Stimulated activated CD8-positive, alpha-beta memory T cell treated with anti-CD3 and anti-CD28 coated beads, Interleukin-7, amount 100 ng/mL, for 1 hour (primary cell): ENCODE results near the gene ASS1.

ENCODE experiments used
- DNase-seq, 2 donors: peaks; one replicate each; pipeline ENCODE4 v3.0.0-alpha.2; 2020; ENCODE audit warnings: low read depth in 2 of 2

Gene ASS1

DNA sequence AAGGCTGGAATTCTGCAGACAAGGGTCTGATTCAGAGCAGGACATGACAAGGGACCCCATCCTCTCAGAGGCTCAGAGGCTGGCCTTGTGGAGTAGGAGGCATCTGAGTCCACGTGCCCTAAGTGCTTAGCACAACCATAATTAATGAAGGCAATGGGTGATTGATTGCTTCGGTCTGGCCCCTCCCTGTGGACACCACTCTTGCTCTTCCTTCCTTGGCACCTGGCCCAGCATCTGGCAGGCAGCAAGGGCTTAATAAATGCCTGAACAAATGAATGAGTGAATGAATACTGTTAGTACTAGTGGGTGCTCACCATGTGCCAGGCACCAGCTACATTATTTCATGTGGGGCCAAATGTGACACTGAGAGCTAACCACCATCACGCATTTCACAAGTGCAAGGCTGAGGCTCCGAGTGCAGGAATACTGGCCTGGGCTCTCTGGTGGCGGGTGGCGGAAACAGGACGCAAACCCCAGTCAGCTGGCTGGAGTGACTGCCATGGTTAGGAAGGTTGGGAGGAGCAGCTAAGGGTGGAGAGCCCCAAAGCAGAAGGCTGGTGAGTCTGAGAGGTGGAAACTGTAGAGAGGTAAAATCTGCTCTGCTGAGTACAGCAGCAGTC lies 53.6 kb downstream of the ASS1 start:
- DNase-seq, result no peak

DNA sequence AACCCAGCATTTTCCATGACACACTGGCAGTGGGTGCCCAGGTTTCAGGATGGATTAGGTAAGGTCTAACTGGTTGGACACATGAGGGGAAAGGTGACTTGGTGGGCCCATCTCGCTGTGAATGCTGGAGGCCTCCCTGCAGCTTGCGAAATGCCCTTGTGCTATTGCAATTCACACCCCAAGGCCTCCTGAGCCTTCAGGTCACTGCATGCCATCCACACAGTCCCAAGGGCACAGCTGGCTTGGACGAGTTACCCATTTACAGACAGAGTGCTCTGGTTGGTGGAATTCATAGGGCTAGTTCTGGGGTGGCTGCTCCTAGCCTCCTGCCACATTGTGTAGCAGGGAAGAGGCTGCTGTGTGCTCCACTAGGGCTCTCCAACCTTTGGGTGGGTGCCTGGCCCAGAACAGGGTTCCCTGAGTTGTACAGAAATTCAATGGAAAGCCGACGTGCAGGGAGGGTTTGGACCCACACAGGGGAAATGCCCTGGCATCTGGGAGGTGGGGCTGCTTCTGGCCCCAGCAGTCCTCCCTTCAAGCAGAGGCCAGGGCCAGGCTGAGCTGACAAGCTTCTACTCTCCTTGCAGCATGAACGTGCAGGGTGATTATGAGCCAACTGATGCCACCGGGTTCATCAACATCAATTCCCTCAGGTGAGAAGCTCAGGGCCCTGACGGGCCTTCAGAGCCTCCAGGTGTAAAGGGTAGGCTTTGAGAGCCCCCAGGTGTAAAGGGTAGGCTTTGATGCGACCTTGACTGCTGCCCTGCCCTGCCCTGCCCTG lies 54.3 kb downstream of the ASS1 start:
- DNase-seq, result no peak

DNA sequence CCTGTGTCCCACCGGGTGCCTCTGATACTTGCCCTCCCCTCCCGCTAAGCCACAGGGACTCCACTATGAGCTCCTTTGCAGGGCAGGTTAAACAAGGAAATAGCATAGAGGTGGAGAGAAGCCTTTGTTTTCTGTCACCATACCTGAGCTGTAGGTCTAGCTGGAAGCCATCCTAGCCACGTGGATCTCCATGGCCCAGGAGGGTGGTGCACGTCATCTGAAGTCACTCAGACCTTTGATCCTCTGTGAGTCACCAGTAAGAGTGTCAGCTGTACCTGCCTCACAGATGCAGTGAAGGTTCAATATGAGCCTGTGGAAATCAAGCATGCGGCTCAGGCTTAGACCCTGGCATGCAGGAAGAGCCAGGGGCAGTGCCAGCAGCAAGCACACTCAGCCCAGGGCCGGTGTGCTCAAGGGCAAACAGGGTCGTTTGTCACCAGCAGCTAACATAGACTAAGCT lies 55.1 kb downstream of the ASS1 start:
- no peak for DNase-seq

- no peak for DNase-seq
Observed at GRCh38 chr9:130500340-130501180, 55.8 kb downstream of the ASS1 start.

- DNase-seq, result no peak
Observed at GRCh38 chr9:130501639-130502038, 56.9 kb downstream of the ASS1 start.

- no peak for DNase-seq
Observed at GRCh38 chr9:130508218-130508617, 63.5 kb downstream of the ASS1 start.

DNA sequence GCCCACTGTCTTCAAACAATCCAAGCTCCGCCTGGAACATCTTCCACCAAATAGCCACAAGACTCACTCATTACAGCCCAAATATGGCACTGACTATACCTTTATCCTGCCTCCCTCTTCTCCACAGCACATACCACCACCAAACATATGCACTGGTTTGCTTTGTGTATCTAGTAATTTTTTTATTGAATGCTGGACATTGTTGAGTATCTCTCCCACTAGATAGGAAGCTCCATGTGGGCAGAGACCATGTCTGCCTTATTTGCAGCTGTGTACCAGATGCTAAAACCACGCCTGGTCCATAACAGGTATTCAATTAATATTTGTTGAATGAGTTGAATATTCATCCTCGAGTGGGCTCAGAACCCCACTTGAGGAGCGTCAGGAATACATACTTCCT lies 67.4 kb downstream of the ASS1 start:
- DNase-seq, result no peak

- DNase-seq, result no peak
Observed at GRCh38 chr9:130513078-130513477, 68.3 kb downstream of the ASS1 start.

GRCh38 chr9:130518233-130518632 lies 73.5 kb downstream of the ASS1 start:
- DNase-seq, result no peak

- DNase-seq, result no peak
Observed at GRCh38 chr9:130518943-130519799, 74.4 kb downstream of the ASS1 start.

GRCh38 chr9:130519927-130520326 lies 75.2 kb downstream of the ASS1 start:
- no peak for DNase-seq

DNA sequence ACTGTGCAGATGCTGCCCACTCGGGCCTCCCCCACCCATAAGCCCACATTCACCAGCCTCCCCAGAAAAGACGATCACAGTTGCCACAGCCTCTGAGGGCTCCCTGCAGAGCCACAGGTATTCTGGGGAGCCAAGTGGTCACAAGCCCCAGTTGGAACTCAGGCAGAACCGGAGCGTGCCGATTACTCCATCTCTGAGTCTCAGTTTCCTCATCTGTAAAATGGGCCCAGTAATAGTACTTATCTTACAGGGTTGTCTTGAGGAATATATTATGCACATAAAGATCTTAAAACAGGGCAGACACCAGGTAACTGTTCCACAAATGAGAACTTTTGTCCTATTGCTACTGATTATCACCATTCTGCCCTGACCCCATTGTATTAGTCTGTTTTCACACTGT lies 77.0 kb downstream of the ASS1 start:
- DNase-seq, result no peak

- no peak for DNase-seq
Observed at GRCh38 chr9:130522233-130522808, 77.6 kb downstream of the ASS1 start.

GRCh38 chr9:130523921-130524320 lies 79.2 kb downstream of the ASS1 start:
- no peak for DNase-seq

GRCh38 chr9:130526193-130526853 lies 81.6 kb downstream of the ASS1 start:
- DNase-seq, result no peak

- DNase-seq, result no peak
Observed at GRCh38 chr9:130526854-130527650, 82.3 kb downstream of the ASS1 start.

DNA sequence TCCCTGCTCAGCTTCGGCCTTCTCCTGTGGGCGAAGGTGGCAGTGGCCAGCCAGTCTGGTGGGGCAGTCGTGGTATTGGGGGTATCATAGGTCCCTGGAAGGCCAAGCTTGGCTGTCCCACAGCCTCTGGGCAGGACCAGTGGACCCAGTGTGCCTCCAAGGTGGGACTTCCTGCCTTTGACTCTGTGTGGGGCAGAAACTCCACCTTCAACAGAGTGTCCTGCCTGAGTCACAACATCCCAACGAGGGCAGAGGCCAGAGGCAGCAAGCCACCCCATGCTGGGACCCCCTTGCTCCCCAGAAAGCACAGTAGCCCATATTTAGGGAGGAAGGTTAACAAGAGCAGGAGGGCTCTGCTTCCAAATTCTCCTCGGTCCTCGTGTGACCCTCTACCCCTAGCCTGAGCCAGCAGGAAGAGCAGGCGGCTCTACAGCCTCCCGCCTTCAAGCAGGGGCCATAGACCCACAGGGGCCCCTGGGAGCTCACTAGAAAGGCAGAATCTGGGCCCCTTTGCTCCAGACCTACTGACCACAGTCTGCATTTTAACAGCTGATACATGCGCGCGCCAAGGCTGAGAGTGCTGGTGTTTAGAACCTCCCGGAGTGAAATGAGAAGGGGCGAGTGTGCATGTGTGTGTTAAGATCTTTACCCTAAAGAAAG lies 83.0 kb downstream of the ASS1 start:
- DNase-seq, result no peak

DNA sequence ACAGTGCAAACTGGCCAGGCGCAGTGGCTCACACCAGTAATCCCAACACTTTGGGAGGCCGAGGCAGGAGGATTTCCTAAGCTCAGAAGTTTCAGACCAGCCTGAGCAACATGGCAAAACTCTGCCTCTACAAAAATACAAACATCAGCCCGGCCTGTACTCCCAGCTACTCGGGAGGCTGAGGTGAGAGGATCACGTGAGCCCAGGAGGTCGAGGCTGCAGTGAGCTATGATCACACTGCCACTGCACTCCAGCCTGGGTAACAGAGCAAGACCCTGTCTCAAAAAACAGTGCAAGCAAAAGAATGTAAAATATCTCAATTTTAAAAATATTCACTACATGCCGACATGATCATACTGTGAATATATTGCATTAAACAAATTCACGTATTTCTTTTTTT lies 83.9 kb downstream of the ASS1 start:
- DNase-seq, result no peak

DNA sequence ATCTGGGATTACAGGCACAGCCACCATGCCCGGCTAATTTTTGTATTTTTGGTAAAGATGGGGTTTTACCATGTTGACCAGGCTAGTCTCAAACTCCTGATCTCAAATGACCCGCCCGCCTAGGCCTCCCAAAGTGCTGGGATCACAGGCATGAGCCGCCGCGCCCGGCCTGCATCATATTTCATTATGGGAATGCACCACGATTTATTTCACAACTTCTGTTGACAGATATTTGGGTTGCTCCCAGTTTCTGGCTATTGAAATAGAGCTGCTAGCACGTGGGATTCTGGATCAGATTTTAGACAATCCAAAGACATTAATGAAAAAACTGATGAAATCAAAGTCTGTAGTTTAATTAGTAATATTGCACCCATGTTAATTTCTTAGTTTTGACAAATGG lies 86.2 kb downstream of the ASS1 start:
- DNase-seq, result no peak
